Measurements from ENCODE around the gene AKNA.

DNA sequence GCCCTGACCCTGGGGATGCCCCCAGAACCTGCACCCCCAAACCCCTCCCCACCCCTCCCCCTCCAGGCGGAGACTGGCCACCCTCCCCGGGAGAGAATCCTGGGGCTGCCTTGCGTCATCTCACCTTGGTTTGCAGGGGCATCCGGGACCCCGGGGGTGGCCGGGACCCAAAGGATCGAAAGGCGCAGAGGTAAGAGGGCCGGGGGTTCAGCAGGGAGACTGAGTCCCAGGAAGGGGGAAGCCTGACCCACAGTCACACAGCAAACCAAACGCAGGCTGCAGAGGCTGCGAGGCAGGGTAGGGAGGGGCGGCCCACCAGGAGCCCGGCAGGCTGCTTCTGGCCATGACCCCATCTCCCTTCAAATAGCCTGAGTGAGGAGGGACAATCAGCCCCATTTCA, 98.7 kb downstream of the AKNA start:
- TF ChIP-seq POLR2A (IDR thresholded peaks at IDR 0.05) (no peak), POLR2AphosphoS5 (IDR thresholded peaks at IDR 0.05; ENCODE audit: insufficient read depth in 1 of 2, low read depth in 1 of 2) (no peak)
- TF ChIP-seq, protein P1, sequence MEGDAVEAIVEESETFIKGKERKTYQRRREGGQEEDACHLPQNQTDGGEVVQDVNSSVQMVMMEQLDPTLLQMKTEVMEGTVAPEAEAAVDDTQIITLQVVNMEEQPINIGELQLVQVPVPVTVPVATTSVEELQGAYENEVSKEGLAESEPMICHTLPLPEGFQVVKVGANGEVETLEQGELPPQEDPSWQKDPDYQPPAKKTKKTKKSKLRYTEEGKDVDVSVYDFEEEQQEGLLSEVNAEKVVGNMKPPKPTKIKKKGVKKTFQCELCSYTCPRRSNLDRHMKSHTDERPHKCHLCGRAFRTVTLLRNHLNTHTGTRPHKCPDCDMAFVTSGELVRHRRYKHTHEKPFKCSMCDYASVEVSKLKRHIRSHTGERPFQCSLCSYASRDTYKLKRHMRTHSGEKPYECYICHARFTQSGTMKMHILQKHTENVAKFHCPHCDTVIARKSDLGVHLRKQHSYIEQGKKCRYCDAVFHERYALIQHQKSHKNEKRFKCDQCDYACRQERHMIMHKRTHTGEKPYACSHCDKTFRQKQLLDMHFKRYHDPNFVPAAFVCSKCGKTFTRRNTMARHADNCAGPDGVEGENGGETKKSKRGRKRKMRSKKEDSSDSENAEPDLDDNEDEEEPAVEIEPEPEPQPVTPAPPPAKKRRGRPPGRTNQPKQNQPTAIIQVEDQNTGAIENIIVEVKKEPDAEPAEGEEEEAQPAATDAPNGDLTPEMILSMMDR (IDR thresholded peaks at IDR 0.05): no peak

Data from vagina (tissue), 2 donors.